Suprapubic skin (tissue), 4 donors: ENCODE data around the gene TRIM69. TPM values are rescaled to one million over a fixed set of nuclear protein-coding genes. Genes with fewer than 3 reads are reported as not detected.

Experiments
- DNase-seq, 2 donors: peaks; one replicate each; pipeline ENCODE4 v3.0.0-alpha.2; 2019; ENCODE audit warnings: low spot score in 2 of 2
- H3K27ac ChIP-seq: fragments of 200-600 bp; sonication (generic); one replicate; pipeline ENCODE4 v1.5.1; 2019
- H3K27me3 ChIP-seq: fragments of 200-600 bp; sonication (generic); one replicate; pipeline ENCODE4 v1.5.1; 2019
- H3K36me3 ChIP-seq: fragments of 200-600 bp; sonication (generic); one replicate; pipeline ENCODE4 v1.5.1; 2019
- H3K4me1 ChIP-seq: fragments of 200-600 bp; sonication (generic); one replicate; pipeline ENCODE4 v1.5.1; 2019
- H3K4me3 ChIP-seq: fragments of 200-600 bp; sonication (generic); one replicate; pipeline ENCODE4 v1.5.1; 2019; ENCODE audit warnings: mild to moderate bottlenecking
- H3K9me3 ChIP-seq: fragments of 200-600 bp; sonication (generic); one replicate; pipeline ENCODE4 v1.5.1; 2019
- EP300 ChIP-seq: sonication (generic); formaldehyde crosslinking; IDR thresholded peaks from one replicate; pipeline ENCODE4 v1.6.1; 2017; ENCODE audit warnings: antibody characterized with exemption
- POLR2A ChIP-seq, 2 donors: fragments of 450-650 bp; IDR thresholded peaks; one replicate each; pipeline ENCODE4 v1.6.1; 2017; ENCODE audit warnings: antibody characterized with exemption in 2 of 2, mild to moderate bottlenecking in 2 of 2, moderate library complexity in 2 of 2
- POLR2AphosphoS5 ChIP-seq, 3 donors: sonication (generic); formaldehyde crosslinking; IDR thresholded peaks; one replicate each; pipeline ENCODE4 v1.6.1; 2017; ENCODE audit warnings: antibody characterized with exemption in 3 of 3
- WGBS: methylation state at CpG from one replicate; pipeline ENCODE4 v1.1.5; 2018; 5-methylcytosine and 5-hydroxymethylcytosine counted together
- total RNA-seq, 4 donors: library from RNA; depleted of rRNA; stranded (reverse); fragments of >200 nt; gene quantifications; one replicate each; pipeline ENCODE4 v1.1.0, GENCODE V29; 2016
- TF ChIP-seq, protein P1 (sequence below), 2 donors: fragments of 200-600 bp in 1 of 2; fragments of 450-650 bp in 1 of 2; sonication (generic) in 1 of 2; IDR thresholded peaks; one replicate each; pipeline ENCODE4 v1.5.1; 2016 to 2019; ENCODE audit warnings: antibody characterized with exemption in 2 of 2, mild to moderate bottlenecking in 1 of 2, moderate library complexity in 1 of 2

The TRIM69 gene
- total RNA-seq, 4 donors from 2014 or later = 9.1 to 10.6 (median 9.8) TPM

DNA sequence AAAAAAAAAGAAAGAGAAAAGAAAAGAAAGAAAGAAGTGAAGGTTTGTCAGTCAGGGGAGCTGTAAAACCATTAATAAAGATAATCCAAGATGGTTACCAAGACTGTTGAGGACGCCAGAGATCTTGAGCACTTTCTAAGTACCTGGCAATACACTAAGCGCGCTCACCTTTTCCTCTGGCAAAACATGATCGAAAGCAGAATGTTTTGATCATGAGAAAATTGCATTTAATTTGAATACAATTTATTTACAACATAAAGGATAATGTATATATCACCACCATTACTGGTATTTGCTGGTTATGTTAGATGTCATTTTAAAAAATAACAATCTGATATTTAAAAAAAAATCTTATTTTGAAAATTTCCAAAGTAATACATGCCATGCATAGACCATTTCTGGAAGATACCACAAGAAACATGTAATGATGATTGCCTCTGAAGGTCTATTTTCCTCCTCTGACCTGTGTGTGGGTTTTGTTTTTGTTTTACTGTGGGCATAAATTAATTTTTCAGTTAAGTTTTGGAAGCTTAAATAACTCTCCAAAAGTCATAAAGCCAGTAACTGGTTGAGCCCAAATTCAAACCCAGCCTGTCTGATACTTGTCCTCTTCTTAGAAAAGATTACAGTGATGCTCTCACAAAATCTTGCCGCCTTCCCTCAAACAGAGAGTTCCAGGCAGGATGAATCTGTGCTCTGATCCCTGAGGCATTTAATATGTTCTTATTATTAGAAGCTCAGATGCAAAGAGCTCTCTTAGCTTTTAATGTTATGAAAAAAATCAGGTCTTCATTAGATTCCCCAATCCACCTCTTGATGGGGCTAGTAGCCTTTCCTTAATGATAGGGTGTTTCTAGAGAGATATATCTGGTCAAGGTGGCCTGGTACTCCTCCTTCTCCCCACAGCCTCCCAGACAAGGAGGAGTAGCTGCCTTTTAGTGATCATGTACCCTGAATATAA lies 23.0 kb upstream of the TRIM69 start:
- peaks cover 54% of the 10 kb centered on the region for H3K4me1 ChIP-seq

DNA sequence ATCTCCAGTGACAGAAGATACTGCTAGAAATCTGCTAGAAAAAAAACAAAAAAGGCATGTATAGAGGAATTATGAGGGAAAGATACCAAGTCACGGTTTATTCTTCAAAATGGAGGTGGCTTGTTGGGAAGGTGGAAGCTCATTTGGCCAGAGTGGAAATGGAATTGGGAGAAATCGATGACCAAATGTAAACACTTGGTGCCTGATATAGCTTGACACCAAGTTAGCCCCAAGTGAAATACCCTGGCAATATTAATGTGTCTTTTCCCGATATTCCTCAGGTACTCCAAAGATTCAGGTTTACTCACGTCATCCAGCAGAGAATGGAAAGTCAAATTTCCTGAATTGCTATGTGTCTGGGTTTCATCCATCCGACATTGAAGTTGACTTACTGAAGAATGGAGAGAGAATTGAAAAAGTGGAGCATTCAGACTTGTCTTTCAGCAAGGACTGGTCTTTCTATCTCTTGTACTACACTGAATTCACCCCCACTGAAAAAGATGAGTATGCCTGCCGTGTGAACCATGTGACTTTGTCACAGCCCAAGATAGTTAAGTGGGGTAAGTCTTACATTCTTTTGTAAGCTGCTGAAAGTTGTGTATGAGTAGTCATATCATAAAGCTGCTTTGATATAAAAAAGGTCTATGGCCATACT lies 21.1 kb upstream of the TRIM69 start:
- no peak for DNase-seq
- H3K4me3 ChIP-seq = peak overlapping the region; percentile 92
- 65% methylated on average over 6 of the region's 6 CpGs for WGBS
- no peaks in the 10 kb centered on the region for H3K9me3 ChIP-seq
- TF ChIP-seq POLR2AphosphoS5 (IDR thresholded peaks at IDR 0.05) (no peak), EP300 (no peak), POLR2A (IDR thresholded peaks at IDR 0.05) (no peak)
- TF ChIP-seq, protein P1, sequence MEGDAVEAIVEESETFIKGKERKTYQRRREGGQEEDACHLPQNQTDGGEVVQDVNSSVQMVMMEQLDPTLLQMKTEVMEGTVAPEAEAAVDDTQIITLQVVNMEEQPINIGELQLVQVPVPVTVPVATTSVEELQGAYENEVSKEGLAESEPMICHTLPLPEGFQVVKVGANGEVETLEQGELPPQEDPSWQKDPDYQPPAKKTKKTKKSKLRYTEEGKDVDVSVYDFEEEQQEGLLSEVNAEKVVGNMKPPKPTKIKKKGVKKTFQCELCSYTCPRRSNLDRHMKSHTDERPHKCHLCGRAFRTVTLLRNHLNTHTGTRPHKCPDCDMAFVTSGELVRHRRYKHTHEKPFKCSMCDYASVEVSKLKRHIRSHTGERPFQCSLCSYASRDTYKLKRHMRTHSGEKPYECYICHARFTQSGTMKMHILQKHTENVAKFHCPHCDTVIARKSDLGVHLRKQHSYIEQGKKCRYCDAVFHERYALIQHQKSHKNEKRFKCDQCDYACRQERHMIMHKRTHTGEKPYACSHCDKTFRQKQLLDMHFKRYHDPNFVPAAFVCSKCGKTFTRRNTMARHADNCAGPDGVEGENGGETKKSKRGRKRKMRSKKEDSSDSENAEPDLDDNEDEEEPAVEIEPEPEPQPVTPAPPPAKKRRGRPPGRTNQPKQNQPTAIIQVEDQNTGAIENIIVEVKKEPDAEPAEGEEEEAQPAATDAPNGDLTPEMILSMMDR (IDR thresholded peaks at IDR 0.05) = no peak
- H3K27me3 ChIP-seq = no peaks in the 10 kb centered on the region
- H3K27ac ChIP-seq = no peak overlapping the region
- peaks cover 57% of the 10 kb centered on the region for H3K4me1 ChIP-seq
- H3K36me3 ChIP-seq = peaks cover 50% of the 10 kb centered on the region

More for the DNA sequence above, 23.0 kb upstream of the TRIM69 start:
- H3K36me3 ChIP-seq = peaks cover 35% of the 10 kb centered on the region
- 31% methylated on average over 5 of the region's 5 CpGs for WGBS
- no peak for TF ChIP-seq POLR2AphosphoS5 (IDR thresholded peaks at IDR 0.05)
- TF ChIP-seq, protein P1 (IDR thresholded peaks at IDR 0.05) = no peak
- no peak for TF ChIP-seq POLR2A (IDR thresholded peaks at IDR 0.05)
- TF ChIP-seq EP300 = no peak
- no peak for DNase-seq
- H3K27me3 ChIP-seq = no peaks in the 10 kb centered on the region
- H3K4me3 ChIP-seq = peak overlapping the region; percentile 92
- H3K9me3 ChIP-seq = no peaks in the 10 kb centered on the region
- H3K27ac ChIP-seq = peak overlapping the region; percentile 99

DNA sequence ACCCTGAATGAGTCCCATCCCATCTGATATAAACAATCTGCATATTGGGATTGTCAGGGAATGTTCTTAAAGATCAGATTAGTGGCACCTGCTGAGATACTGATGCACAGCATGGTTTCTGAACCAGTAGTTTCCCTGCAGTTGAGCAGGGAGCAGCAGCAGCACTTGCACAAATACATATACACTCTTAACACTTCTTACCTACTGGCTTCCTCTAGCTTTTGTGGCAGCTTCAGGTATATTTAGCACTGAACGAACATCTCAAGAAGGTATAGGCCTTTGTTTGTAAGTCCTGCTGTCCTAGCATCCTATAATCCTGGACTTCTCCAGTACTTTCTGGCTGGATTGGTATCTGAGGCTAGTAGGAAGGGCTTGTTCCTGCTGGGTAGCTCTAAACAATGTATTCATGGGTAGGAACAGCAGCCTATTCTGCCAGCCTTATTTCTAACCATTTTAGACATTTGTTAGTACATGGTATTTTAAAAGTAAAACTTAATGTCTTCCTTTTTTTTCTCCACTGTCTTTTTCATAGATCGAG lies 20.5 kb upstream of the TRIM69 start:
- no peak overlapping the region for H3K4me3 ChIP-seq

GRCh38 chr15:44716983-44717602 lies 19.2 kb upstream of the TRIM69 start:
- DNase-seq = no peak
- Histone ChIP-seq H3K4me3 (no peak overlapping the region), H3K36me3 (peaks cover 50% of the 10 kb centered on the region), H3K27me3 (no peaks in the 10 kb centered on the region), H3K4me1 (peaks cover 52% of the 10 kb centered on the region), H3K9me3 (no peaks in the 10 kb centered on the region), H3K27ac (no peak overlapping the region)
- WGBS = 74% methylated on average over 2 of the region's 2 CpGs
- no peak for TF ChIP-seq EP300
- no peak for TF ChIP-seq POLR2AphosphoS5 (IDR thresholded peaks at IDR 0.05)
- TF ChIP-seq, protein P1 (IDR thresholded peaks at IDR 0.05) = no peak
- TF ChIP-seq POLR2A (IDR thresholded peaks at IDR 0.05) = no peak

More for the DNA sequence above, 20.5 kb upstream of the TRIM69 start:
- Histone ChIP-seq H3K4me1 (peaks cover 52% of the 10 kb centered on the region), H3K27me3 (no peaks in the 10 kb centered on the region), H3K36me3 (peaks cover 50% of the 10 kb centered on the region), H3K9me3 (no peaks in the 10 kb centered on the region), H3K27ac (no peak overlapping the region)
- no peak for DNase-seq
- TF ChIP-seq POLR2AphosphoS5 (IDR thresholded peaks at IDR 0.05) = no peak
- TF ChIP-seq EP300 = no peak
- TF ChIP-seq POLR2A (IDR thresholded peaks at IDR 0.05) = no peak
- TF ChIP-seq, protein P1 (IDR thresholded peaks at IDR 0.05) = no peak
- WGBS = 81% methylated on average over 2 of the region's 2 CpGs
